KBM-7 (cell line): ENCODE results near the gene ENDOU.

Experiments
- DNase-seq: peaks from one replicate; pipeline ENCODE4 v3.0.0-alpha.2; 2015
- in situ Hi-C: fragments of 300-500 bp; cut with MboI; formaldehyde crosslinking; loops from 2 replicates; pipeline ENCODE4 v1.14.3; 2020; ENCODE audit warnings: low sequenced_read_pairs, low pct_unique_long_range_greater_than_20kb, mixed read lengths

Gene ENDOU

DNA sequence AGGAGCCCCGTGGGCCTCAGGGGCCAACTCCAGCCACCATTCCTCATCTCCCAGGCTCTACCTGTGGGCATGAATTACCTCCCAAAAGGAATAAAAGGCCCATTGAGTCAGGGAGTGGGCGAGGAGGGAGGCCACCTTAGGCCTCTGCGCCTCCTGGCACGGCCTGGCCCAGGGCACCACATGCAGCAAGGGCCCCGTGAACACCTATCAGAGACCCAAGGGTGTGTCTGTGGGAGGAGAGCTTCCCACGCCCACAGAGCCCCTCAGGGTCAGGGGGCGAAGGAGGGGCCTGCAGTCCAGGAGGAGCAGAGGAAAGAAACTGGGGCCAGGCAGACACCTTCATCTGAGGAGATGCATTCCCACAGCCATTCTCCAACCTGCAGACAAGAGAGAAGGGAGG is 21.2 kb upstream of the ENDOU start:
- DNase-seq = no peak
- in situ Hi-C loops = loop anchor here (25.0 kb wide), 1 partner anchor 91 kb away; no protein-coding TSS in a partner anchor

DNA sequence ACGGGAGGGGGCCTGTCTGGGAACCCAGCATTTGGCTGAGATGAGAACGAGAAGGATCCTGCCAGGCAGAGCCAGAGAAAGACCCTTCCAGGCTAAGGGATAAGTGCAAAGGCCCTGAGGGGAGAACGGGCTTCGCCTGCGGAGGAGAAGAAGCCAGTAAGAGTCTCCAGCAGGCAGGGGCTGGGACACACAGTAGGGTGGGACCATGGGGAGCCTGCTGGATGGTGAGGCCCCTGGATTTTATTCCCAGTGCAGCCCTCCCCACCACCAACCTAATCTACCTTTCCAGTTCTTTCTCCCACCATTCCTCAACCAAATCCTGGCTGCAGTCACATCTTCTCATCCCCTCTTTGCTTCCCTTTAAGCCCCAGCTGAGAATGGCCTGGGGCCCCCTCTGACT is 20.8 kb upstream of the ENDOU start:
- in situ Hi-C loops = loop anchor here (25.0 kb wide), 1 partner anchor 91 kb away; no protein-coding TSS in a partner anchor
- DNase-seq = no peak

- DNase-seq = no peak
- in situ Hi-C loops = loop anchor here (25.0 kb wide), 1 partner anchor 92 kb away; no protein-coding TSS in a partner anchor
These were observed 20.3 kb upstream of the ENDOU start for GRCh38 chr12:47745485-47746041.

DNA sequence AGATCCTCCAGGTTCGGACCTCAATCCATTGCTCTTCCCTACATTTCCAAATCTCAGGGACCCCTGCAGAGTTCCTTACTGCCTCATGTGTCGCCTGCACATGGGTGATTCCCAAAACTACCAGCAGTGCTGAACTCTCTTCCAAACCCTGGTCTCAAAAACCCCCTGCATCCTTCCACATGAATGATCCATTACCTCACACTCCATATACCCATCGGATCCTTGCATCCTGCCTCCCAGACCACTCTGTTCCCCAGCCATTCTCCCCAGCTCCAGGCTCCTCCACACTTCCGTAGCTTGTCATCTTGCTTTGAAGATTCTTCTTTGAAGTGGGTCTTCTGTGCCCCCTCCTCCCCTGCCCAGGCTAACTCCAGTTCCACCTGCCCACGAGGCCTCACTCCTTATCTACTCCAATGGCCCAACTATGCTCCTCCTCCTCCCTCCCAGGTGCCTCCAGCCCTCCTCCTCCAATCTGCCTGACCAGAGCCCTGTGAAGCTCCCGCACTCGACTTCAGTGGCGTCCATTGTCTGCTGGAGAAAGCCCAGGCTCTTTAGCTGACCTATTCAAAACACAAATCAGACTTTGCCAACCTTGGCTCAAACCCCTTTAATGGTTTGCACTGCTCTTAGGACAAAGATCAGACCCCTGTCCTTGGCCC is 19.6 kb upstream of the ENDOU start:
- in situ Hi-C loops = loop anchor here (5.0 to 25.0 kb wide), 2 partner anchors 32 to 92 kb away; no protein-coding TSS in a partner anchor
- no peak for DNase-seq

DNA sequence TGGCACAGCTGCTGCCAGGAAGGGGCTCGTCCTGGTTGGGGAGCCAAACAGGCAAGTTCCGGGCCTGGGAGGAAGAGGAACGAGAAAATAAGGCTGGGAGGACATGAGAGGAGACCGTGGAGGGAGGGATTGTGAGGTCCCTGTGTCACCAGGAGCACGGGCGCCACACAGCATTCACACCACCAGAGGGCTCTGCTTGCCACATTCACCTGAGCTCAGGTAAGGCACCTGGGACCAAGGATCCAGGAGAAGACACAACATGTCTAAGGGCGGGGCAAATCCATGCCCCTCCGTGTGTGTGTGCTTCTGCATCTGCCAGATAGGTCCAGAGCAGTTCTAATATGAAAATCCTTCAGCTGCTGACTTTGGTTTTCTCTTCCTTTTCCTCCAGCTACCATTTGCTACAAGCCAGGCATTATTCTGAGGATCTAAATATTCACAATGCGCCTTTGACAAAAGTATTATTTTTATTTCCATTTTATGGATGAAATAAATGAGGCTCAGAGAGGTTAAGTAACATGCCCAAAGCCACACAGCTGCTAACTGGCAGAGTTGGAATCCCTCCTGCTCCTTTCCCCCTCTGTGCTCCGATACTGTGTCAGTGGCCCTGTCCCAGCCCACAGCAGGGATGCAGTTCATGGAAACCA is 18.8 kb upstream of the ENDOU start:
- peak; percentile 38 for DNase-seq
- in situ Hi-C loops = loop anchor here (5.0 to 25.0 kb wide), 2 partner anchors 33 to 93 kb away; no protein-coding TSS in a partner anchor

GRCh38 chr12:47743311-47743860 is 18.1 kb upstream of the ENDOU start:
- in situ Hi-C loops = loop anchor here (5.0 to 25.0 kb wide), 2 partner anchors 34 to 94 kb away; no protein-coding TSS in a partner anchor
- no peak for DNase-seq

GRCh38 chr12:47742253-47742825 is 17.0 kb upstream of the ENDOU start:
- in situ Hi-C loops = loop anchor here (5.0 to 25.0 kb wide), 2 partner anchors 35 to 95 kb away; no protein-coding TSS in a partner anchor
- peak; percentile 64 for DNase-seq

GRCh38 chr12:47741340-47741703 is 16.0 kb upstream of the ENDOU start:
- DNase-seq = peak; percentile 50
- in situ Hi-C loops = loop anchor here (5.0 to 25.0 kb wide), 2 partner anchors 36 to 96 kb away; no protein-coding TSS in a partner anchor

GRCh38 chr12:47740606-47741339 is 15.5 kb upstream of the ENDOU start:
- no peak for DNase-seq
- in situ Hi-C loops = loop anchor here (5.0 to 25.0 kb wide), 2 partner anchors 37 to 97 kb away; no protein-coding TSS in a partner anchor

DNA sequence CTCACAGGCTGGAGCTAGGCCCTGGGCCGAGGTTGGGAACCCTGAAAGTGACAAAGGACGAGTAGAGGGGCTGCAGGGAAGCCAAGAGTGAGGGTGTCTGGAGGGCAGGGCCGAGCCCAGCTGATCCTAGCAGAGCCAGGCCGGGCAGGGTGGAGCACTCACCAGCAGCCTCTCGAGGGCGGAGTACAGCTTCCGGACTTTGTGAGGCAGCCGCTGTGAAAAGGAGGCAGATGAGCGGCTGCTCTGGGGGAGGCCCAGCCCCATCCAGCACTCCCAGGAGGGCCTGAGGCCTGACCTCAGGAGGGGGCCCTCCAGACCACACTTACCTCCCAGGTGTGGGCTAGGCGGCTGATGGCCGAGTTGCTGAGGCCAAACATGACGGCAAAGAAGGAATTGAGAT is 14.7 kb upstream of the ENDOU start:
- in situ Hi-C loops = loop anchor here (5.0 to 25.0 kb wide), 2 partner anchors 37 to 97 kb away; no protein-coding TSS in a partner anchor

DNA sequence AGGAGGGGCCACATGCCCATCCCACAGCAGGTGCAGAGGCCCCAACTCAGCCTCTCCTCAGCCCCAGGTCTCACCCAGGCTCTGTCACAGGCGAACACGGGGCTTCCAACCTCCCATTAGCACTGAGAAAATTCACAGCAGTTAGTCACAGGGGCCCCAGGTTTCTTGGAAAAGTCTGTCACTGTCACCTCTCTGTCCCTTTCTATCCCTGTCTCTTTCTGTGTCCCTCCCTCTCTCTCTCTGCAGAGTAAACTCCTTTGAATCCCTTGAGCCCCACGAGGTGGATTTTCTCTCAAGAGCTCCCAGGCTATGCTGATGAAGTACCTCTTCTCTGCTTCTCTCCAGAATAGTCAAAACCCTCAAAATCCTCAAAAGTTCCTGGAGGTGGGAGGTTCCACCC is 14.0 kb upstream of the ENDOU start:
- no peak for DNase-seq
- in situ Hi-C loops = loop anchor here (25.0 kb wide), 1 partner anchor 98 kb away; no protein-coding TSS in a partner anchor

More for the DNA sequence above, 14.7 kb upstream of the ENDOU start:
- DNase-seq = peak; percentile 16

DNA sequence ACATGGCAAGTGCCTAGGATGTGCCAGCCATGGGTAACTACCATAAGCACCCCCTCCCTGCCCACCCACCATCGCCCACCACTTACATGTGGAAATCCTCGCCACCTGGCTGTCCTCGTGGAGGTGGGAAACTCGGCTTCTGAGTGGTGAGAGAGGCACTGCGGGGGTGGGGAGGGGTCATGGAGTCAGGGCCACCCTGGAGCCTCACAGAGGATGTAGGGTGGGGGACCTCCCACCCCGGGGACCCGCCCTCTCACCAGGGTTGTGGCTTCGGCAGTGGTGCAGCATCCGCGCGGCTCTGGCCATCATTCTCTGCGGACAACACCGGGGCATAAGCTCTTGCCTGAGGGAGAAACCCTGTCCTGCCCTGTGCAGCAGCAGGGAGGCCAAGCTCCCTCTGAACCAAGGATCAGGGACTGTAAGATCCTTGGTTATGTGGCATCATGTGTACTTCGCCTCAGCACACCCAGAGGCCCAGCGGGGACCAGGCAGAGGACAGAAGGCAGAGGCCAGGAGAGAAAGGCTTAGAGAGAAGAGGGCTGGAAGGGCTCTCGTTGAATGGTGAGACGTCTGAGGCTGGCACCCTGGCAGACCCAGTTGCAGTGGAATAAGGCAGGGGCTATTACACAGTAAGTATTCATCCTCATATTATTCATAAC is 12.8 kb upstream of the ENDOU start:
- in situ Hi-C loops = loop anchor here (25.0 kb wide), 1 partner anchor 99 kb away; no protein-coding TSS in a partner anchor
- DNase-seq = no peak

DNA sequence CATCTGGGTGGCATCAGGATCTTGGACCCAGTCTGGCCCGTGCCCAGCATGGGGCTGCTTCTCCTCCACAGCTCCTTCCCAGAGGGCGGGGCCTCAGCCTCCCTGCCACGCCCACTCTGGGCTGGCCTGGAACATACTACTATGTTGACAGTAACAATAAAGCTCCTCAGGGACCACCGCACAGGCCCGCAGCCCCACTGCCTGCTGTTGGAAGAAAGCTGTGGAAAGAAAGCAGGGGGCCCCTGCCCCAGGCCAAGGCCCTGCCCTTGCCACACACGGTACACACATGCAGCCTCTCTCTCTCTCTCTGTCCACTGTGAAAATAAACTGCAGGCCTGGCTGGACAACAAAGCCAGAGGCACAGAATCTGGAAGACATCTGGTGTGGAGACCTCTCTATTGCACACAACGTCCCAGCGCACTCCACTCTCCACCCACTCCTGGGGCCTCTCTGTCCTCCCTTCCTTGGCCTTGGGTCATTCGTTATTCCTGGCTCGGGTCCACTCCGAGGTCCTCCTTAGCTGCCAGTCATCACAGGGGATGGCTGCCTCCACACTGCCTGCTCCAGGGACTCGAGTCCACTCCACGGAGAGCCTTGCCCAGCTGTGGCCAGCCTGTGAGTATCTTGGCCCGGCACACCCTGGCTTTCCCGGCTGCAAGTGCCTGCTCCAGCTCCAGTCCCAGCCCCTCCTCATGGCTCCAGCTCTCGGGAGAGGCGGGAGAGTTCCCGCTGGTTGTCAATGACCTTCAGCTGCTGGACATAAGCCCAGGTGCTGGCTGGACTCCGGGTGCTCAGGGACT is 11.8 kb upstream of the ENDOU start:
- no peak for DNase-seq
- in situ Hi-C loops = loop anchor here (25.0 kb wide), 1 partner anchor 100 kb away; no protein-coding TSS in a partner anchor

DNA sequence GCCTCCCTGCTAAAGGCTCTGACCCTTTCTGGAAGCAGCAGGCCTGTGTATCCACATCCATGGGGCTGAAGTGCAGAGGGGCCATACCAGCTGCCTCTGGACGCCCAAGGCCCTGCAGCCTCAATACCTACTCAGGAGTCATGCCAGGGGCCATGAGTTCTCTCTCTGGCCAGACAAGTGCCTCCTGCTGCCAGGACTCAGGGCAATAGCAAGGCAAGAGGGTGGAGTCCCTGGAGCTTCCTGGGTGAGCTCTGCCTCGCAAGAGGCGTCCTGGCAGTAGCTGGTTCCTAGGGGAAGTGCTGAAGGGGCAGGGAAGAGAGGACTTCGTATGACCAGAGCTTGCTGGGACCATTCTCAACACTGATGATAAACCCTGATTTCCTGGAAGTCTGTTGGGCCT is 10.9 kb upstream of the ENDOU start:
- in situ Hi-C loops = loop anchor here (25.0 kb wide), 1 partner anchor 101 kb away; no protein-coding TSS in a partner anchor
- DNase-seq = no peak

DNA sequence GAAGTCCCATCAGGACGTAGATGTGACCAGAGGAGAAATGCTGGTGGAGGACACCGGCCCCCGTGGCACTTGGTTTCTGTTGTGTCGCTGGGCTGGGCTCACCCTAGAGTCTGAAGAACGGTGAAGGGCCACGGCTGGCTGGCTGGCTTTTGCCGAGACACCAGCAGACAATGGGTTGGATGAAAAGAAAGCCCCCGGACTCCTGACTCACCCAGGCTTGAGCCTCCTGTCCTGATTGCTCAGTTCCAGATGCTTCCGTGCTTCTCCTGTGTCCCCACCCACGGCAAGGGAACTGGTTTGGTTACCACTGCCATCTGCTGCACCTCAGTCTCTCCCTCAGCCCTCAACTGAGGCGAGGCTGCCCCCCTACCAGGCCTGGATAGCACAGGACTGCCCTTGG is 10.4 kb upstream of the ENDOU start:
- no peak for DNase-seq
- in situ Hi-C loops = loop anchor here (25.0 kb wide), 1 partner anchor 102 kb away; no protein-coding TSS in a partner anchor

- no peak for DNase-seq
- in situ Hi-C loops = loop anchor here (25.0 kb wide), 1 partner anchor 102 kb away; no protein-coding TSS in a partner anchor
These were observed 9.6 kb upstream of the ENDOU start for GRCh38 chr12:47734725-47735480.
